K562 (cell line): ENCODE data around the gene RINL. TPM values are rescaled to one million over a fixed set of nuclear protein-coding genes. Genes with fewer than 3 reads are reported as not detected.

Experiments
- CHD7 ChIP-seq: fragments of 200-600 bp; sonication (generic); IDR thresholded peaks from one replicate; pipeline ENCODE4 v1.6.1; 2012; ENCODE audit warnings: mild to moderate bottlenecking, low read depth, low read length, inconsistent platforms
- polyA plus RNA-seq, 8 experiments: library from polyadenylated mRNA; depleted of rRNA in 4 of 8; stranded (reverse) in 5 of 8; unstranded in 3 of 8; fragments of >200 nt; fragmentation: Nextera tagmentation in 2 of 8; fragmentation: Illumina TruSeq in 1 of 8; extraction: Ambion mirVana in 2 of 8; extraction: Trizol in 1 of 8; gene quantifications; 2 replicates each; pipeline versions ENCODE4 v1.2.1 to v1.2.3, GENCODE V29; 2011 to 2014; ENCODE audit warnings: inconsistent platforms in 1 of 8, missing spikeins in 1 of 8
- total RNA-seq, 7 experiments: library from RNA; depleted of rRNA in 6 of 7; stranded (reverse); fragments of >200 nt in 6 of 7; fragmentation: Illumina TruSeq in 2 of 7; extraction: Trizol in 2 of 7; gene quantifications; 2 replicates each; pipeline versions ENCODE4 v1.2.1 to v1.2.3, GENCODE V29; 2011 to 2021; ENCODE audit warnings: low replicate concordance in 1 of 7
- TF ChIP-seq, protein P1 (sequence below): fragments of 250-450 bp; sonication (Bioruptor Pico); IDR thresholded peaks from 2 replicates; pipeline ENCODE4 v1.5.0; 2021; ENCODE audit warnings: mild to moderate bottlenecking, moderate library complexity

The RINL gene
- total and polyA plus RNA-seq, 9 of the 15 experiments (the other 6 are each of a cell fraction or from before 2014, with no cell fraction given) = 0.82 to 10.9 (median 4.9) TPM

DNA sequence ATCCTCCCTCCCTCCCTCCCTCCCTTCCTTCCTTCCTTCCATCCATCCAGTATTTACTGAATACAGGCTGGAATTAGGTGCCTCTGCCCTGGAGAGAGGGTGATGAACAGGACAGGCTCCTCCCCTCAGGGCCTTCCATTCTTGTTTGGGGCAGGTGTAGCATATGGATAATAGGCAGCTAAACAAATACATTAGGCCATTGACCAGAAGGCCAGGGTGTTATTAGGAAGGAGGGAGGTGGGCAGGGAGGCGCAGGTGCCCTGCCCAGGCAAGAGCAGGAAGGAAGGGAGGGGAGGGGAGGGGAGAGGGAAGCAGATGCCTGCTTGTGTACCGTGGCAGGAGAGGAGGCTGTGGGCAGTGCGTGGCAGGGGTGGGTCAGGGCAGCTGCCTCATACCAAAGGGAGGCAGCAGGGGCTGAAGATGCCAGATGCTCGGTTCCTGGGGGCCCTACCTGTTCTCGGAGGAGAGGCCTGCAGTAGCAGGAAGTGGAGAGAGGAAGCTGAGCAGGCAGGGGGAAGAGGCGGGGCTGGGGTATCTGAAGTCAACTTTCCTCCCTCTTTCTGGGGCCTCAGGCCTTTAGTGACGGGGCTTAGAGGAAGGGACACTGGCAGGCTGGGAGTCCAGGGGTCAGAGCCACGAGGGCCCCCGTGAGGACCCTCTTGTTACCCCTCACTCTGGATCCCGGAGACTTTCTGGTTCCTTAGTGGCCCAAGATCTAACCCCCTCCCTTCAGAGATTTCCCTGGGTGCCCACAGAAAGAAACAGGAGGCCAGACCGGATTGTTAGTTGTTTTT, at the start of gene RINL (continued):
- TF ChIP-seq, protein P1, sequence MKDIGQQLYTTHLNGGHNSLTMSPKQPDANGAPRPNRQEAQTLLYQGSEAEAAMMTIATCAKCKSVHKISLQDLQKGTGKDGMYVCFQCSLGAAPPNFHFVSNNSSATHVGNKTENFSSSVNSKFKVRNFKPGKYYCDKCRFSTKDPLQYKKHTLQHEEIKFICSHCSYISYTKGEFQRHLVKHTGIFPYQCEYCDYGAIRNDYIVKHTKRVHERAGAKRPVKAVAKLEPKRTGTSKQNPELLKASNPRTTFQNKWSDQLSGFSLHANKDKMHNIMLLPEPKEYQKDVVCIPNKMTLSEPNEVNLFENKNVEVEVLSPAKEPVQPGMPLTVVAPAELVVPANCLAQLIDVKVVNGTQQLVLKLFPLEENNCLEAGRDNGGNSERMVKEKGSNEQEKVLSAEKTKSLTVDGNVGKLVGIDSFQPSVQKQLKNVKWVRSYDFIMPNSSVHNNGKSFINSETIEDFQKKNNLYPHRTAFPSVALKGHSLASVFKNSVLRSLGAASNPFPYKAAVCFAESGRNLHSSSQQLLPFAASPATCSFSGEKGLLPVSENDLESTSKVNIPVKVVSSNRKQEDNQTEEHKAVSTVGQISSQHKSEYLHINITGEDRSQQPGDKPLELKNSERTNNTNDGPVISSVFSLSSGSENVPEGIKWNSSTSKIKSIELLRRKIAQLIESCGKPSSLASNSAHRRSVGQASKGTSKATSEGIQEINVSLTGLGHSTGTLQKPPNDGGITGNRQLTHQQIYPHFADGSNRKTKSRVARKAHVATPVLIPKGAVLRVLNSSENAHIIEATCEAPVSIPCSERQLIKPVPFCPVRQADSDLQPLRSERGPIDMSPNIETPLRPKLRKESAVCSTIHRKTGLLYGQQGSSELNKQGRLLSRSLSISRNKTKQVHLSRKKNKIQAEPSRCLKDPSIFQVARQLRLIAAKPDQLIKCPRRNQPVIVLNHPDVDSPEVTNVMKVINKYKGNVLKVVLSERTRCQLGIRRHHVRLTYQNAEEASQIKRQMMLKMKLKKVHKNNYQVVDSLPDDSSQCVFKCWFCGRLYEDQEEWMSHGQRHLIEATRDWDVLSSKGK (CRISPR knock-in tag) = no peak
- no peak for TF ChIP-seq CHD7
